NCI-H226 (cell line): Measurements from ENCODE around the gene ERF.
A peak's percentile ranks its signal among the peaks of the same experiment; 100 is the strongest.

Source experiments
- DNase-seq: peaks from one replicate; pipeline ENCODE4 v3.0.0-alpha.2; 2015

ERF gene

GRCh38 chr19:42252365-42253244, 2.3 kb downstream of the ERF start:
- no peak for DNase-seq

GRCh38 chr19:42251572-42252358, 3.2 kb downstream of the ERF start:
- DNase-seq: no peak

- no peak for DNase-seq
Observed at GRCh38 chr19:42250666-42251531, 4.0 kb downstream of the ERF start.

- DNase-seq: no peak
Observed at GRCh38 chr19:42250183-42250665, 4.7 kb downstream of the ERF start.

GRCh38 chr19:42249769-42250168, 5.2 kb downstream of the ERF start:
- DNase-seq: no peak

- no peak for DNase-seq
Observed at GRCh38 chr19:42249149-42249750, 5.7 kb downstream of the ERF start.

GRCh38 chr19:42248270-42249148, 6.4 kb downstream of the ERF start:
- no peak for DNase-seq

GRCh38 chr19:42247640-42248199, 7.2 kb downstream of the ERF start:
- DNase-seq: no peak

GRCh38 chr19:42246922-42247639, 7.8 kb downstream of the ERF start:
- no peak for DNase-seq

- peak; percentile 45 for DNase-seq
Observed at GRCh38 chr19:42246143-42246921, 8.6 kb downstream of the ERF start.

- no peak for DNase-seq
Observed at GRCh38 chr19:42245231-42245630, 9.7 kb downstream of the ERF start.

- peak; percentile 94 for DNase-seq
Observed at GRCh38 chr19:42244347-42245220, 10.3 kb downstream of the ERF start.

GRCh38 chr19:42242512-42243409, 12.2 kb downstream of the ERF start, which contains the start of gene GSK3A:
Gene GSK3A (minus strand): TSS chr19:42242602. CDS start chr19:42242465, 137 bp downstream.
- DNase-seq: peak; percentile 99

- no peak for DNase-seq
Observed at GRCh38 chr19:42242069-42242511, 12.8 kb downstream of the ERF start.

GRCh38 chr19:42241279-42241678, 13.6 kb downstream of the ERF start:
- DNase-seq: no peak

- DNase-seq: no peak
Observed at GRCh38 chr19:42239544-42240220, 15.2 kb downstream of the ERF start.

- DNase-seq: no peak
Observed at GRCh38 chr19:42235181-42235580, 19.7 kb downstream of the ERF start.
